Measurements from ENCODE around the gene QSER1.
"Not testable (repeated sequence)": the region's sequence is repeated elsewhere in the genome, so short reads cannot be mapped to it uniquely, and the experiment has no call there.

DNA sequence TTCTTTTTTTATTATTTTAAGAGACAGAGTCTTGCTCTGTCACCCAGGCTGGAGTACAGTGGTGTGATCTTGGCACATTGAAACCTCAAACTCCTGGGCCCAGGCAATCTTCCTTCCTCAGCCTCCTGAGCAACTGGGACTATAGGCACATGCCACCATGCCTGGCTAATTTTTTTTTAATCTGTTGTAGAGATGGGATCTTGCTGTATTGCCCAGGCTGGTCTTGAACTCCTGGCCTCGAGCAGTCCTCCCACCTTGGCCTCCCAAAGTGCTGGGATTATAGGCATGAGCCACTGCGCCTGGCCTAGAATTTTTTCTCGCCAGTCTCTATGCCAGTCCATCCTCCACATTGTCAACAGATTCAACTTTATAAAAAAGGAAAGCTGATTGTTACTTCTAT is 44.7 kb downstream of the QSER1 start:
- TF ChIP-seq SP1, ZNF384 (IDR thresholded peaks at IDR 0.05): not testable (repeated sequence)

Data from HEK293T (cell line).